ENCODE measurements around the gene ZIC4. TPM values are rescaled to one million over a fixed set of nuclear protein-coding genes. Genes with fewer than 3 reads are reported as not detected.

The ZIC4 gene
- total RNA-seq, 1 experiment from 2014 or later = not detected

DNA sequence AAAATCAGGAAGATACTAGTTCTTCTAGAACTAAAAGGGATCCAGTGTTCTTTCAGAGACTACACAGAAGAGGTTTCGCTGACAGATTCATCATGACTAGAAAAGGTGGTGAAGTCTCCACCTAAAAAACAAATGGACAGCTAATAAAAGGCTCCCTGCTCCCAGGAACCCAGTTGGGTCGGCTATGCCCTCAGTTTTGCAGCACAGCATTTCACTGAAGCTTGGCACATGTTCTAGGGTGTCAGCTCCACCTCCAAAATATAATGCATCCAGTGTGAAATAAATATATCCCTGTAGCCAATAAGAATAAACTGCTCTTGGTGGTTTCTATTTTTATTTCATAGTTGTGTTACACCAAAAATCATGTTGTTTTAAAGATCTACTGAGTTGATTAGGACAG is 55.0 kb downstream of the ZIC4 start:
- in situ Hi-C loops (cut with HindIII; ENCODE audit: low pct_unique_long_range_greater_than_20kb, low sequenced_read_pairs) = no loop called here
- no peak for DNase-seq (ENCODE audit: low read depth, low spot score)

DNA sequence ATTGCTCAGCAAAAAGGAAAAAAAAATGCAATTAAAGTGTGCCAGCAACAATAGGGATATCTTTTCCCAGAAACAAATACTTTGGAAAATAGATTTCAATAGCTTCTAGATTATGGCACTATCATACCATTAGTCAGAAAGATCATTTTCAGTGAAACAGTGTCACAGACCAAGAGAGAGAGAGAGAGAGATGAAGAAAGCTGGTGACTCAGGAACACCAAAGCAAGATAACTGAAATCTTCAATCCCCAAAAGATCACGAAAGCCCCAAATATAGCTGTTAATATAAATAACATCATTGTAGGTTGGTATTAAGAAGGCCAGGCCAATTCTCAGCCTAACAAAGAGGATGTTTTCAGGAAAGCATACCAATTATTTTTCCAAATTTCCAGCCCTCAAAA is 57.4 kb downstream of the ZIC4 start:
- no peak for DNase-seq (ENCODE audit: low read depth, low spot score)
- in situ Hi-C loops (cut with HindIII; ENCODE audit: low pct_unique_long_range_greater_than_20kb, low sequenced_read_pairs) = no loop called here

DNA sequence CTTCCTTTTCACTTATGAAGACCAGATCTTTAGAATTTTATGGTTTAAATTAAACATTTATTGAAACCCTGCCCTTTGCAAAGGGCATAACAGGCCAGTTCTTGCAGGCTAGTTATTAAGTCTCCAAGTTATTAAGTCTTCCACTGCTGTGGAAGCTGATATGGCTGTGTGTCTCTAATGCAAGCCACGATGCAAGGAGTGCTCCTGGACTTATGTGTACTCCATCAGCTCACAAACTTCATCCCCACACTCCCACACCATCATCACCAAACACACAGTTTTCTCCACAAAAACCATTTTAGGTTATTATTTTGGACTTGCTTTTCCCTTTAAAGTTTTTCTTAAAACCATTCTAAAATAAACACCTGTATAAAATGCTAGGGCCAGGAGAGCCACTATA is 62.4 kb downstream of the ZIC4 start:
- no peak for DNase-seq (ENCODE audit: low read depth, low spot score)
- in situ Hi-C loops (cut with HindIII; ENCODE audit: low pct_unique_long_range_greater_than_20kb, low sequenced_read_pairs) = no loop called here

DNA sequence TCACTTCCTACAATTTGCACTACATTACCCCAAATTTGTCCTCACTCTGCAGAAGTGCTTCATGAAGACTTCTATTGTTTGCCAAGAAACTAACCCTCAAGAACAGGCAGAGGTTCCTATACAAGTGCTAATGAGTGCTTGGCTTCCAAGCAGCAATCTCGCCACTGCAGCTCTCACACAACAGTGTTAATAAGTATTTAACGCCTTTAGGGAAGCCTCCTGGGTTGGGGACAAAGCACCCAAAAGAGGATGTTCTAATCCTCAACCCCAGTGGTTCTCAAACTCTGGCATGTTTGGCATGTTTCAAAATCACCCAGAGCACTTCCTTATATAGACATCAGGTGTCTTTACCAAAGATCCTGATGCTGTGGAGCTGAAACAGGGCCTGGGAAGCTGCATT is 64.6 kb downstream of the ZIC4 start:
- no peak for DNase-seq (ENCODE audit: low read depth, low spot score)
- in situ Hi-C loops (cut with HindIII; ENCODE audit: low pct_unique_long_range_greater_than_20kb, low sequenced_read_pairs) = no loop called here

GRCh38 chr3:147336543-147337278 is 69.6 kb downstream of the ZIC4 start:
- peak; percentile 81 for DNase-seq (ENCODE audit: low read depth, low spot score)
- in situ Hi-C loops (cut with HindIII; ENCODE audit: low pct_unique_long_range_greater_than_20kb, low sequenced_read_pairs) = no loop called here

Other genes with a start within 250 kb of the ZIC4 start
- gene ZIC1, start 2.8 kb upstream of the ZIC4 start, total RNA-seq (2014; rRNA removed; shearing (Covaris generic)) = 3.8 and 4.4 TPM in 2 replicates

All from SK-MEL-5 (cell line).